ENCODE data around the gene PET100. TPM values are rescaled to one million over a fixed set of nuclear protein-coding genes. Genes with fewer than 3 reads are reported as not detected.
"Not testable (repeated sequence)": the region's sequence is repeated elsewhere in the genome, so short reads cannot be mapped to it uniquely, and the experiment has no call there.

PET100 gene
- total RNA-seq, 1 experiment from 2014 or later: 42.7 TPM

DNA sequence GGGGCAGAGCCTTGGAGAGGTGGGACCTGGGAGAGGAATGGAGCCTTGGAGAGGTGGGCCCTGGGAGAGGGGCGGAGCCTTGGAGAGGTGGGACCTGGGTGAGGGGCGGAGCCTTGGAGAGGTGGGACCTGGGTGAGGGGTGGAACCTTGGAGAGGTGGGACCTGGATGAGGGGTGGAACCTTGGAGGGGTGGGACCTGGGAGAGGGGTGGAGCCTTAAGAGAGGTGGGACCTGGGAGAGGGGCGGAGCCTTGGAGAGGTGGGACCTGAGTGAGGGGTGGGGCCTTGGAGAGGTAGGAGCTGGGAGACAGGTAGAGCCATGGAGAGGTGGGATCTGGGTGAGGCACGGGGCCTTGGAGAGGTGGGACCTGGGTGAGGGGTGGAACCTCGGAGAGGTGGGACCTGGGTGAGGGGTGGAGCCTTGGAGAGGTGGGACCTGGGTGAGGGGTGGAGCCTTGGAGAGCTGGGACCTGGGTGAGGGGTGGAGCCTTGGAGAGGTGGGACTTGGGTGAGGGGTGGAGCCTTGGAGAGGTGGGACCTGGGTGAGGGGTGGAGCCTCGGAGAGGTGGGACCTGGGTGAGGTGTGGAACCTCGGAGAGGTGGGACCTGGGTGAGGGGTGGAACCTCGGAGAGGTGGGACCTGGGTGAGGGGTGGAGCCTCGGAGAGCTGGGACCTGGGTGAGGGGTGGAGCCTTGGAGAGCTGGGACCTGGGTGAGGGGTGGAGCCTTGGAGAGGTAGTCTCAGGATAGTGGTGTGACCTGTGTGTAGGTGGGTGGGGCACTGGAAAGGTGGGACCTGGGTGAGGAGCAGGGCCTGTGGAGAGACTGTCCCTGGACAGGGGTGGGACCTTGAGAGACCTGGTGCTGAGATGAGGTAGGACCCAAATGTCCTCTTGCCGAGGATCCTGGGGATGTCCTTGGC lies 14.3 kb downstream of the PET100 start:
- peak; percentile 44 for DNase-seq (ENCODE audit: low read depth)
- in situ Hi-C loops (cut with HindIII; ENCODE audit: low pct_unique_long_range_greater_than_20kb, low sequenced_read_pairs): not testable (repeated sequence)

DNA sequence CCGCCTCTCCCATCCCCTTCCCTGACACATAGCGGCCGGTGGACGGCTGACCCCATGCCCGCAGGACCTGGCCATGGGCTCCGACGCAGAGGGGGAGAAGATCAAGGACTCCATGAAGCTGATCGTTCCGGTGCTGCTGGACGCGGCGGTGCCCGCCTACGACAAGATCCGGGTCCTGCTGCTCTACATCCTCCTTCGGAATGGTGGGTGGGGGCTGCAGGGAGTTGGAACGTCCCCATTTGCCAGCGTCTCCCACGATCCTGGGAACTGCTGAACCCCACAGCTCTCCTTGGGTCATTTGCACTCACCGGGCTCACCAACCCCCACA lies 14.9 kb downstream of the PET100 start:
- DNase-seq (ENCODE audit: low read depth): no peak
- in situ Hi-C loops (cut with HindIII; ENCODE audit: low pct_unique_long_range_greater_than_20kb, low sequenced_read_pairs): no loop called here

DNA sequence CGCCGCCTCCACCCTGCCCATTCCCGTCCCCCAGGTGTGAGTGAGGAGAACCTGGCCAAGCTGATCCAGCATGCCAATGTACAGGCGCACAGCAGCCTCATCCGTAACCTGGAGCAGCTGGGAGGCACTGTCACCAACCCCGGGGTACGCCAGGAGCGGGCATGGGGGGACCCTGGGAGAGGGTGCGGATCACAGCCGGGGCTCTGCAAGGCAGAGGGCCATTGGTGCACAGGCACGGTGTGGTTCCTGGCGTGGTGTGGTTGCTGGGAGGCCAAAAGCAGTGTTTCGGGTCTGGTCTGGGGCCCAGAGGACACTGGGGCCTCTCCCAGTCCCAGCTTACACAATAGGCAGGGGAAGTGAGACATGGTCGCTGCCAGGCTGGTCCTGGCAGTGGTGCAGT lies 15.6 kb downstream of the PET100 start:
- no peak for DNase-seq (ENCODE audit: low read depth)
- in situ Hi-C loops (cut with HindIII; ENCODE audit: low pct_unique_long_range_greater_than_20kb, low sequenced_read_pairs): no loop called here

DNA sequence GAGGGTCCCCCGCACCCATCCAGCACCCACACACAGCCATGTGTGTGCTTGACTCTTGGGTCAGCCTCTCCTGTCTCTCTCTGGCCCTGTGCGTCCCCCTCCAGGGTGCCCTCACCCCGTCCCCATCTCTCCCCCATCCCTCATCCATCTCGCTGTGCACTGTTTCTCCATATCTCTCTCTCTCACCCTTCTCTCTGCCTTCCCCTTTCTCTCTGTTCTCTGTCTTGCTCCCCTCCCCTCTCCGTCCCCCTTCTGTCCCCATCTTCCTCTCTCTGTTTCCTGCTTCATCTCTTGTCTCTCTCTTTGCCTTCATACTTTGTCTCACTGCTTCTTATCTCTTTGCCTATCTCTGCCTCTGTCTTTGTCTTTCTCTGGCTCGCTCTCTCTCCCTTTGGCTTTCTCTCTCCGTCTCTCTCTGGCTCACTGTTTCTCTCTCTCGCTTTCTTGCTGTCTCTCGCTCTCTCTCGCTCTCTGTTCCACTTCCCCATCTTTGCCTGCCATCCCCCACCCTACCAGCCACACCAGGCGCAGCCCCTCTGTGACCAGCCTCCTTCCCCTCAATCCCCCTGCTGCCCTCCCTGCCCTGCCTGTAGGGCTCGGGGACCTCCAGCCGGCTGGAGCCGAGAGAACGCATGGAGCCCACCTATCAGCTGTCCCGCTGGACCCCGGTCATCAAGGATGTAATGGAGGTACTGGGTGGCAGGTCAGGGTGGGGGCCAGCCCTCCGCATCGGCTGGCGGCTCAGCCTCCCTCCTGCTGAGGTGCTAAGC lies 16.2 kb downstream of the PET100 start:
- no peak for DNase-seq (ENCODE audit: low read depth)
- in situ Hi-C loops (cut with HindIII; ENCODE audit: low pct_unique_long_range_greater_than_20kb, low sequenced_read_pairs): no loop called here

DNA sequence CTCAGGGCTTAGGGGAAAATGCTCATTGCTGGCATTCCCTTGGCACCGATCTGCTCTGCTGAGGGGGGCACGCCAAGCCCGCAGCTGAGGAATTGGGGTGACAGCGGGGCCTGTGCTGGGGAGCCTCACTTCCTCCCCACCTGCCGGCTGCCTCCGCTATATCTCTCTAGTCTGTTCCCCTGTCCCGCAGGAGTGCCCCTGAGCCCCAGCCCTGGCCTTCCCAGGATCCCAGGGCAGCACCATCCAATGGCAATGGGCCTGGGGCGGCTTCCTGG lies 16.8 kb downstream of the PET100 start:
- no peak for DNase-seq (ENCODE audit: low read depth)
- in situ Hi-C loops (cut with HindIII; ENCODE audit: low pct_unique_long_range_greater_than_20kb, low sequenced_read_pairs): no loop called here

DNA sequence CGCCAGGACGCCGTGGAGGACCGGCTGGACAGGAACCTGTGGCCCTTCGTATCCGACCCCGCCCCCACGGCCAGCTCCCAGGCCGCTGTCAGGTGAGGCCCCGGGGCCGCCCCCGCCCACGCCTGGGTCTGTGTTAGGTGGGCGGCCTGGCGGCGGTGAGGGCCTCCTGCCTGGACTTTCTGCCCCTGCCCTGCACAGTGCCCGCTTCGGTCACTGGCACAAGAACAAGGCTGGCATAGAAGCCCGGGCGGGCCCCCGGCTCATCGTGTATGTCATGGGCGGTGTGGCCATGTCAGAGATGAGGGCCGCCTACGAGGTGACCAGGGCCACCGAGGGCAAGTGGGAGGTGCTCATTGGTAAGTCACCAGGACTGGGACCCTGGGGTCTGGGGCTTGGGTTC lies 17.6 kb downstream of the PET100 start:
- no peak for DNase-seq (ENCODE audit: low read depth)
- in situ Hi-C loops (cut with HindIII; ENCODE audit: low pct_unique_long_range_greater_than_20kb, low sequenced_read_pairs): no loop called here

DNA sequence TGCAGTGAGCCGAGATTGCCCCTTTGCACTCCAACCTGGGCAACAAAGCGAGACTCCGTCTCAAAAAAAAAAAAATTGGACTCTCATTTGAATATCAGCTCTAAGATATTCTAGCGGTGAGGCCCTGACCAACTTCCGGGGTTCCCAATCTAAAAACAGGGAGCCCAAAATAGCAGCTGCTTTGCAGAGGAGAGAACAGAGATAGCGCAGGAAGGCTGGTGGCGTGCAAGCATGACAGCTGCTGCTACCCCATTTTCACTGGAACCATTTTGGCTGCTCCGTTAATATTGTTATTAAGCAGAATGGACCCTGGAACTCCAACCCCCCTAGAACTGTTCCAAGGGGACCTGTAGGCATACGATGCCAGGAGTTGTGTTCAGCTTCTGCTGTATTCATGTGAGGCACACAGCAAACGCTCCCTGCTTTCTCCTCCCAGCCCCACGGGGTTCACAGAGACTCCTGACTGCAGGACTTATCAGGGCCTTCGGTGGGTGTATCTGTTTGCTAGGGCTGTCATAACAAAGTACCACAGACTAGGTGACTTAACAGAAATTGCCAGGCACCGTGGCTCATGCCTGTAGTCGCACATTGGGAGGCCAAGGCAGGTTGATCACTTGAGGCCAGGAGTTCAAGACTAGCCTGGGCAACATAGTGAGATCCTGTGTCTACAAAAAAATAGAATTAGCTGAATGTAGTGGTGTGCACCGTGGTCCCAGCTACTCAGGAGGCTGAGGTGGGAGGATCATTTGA lies 18.8 kb downstream of the PET100 start:
- DNase-seq (ENCODE audit: low read depth): no peak
- in situ Hi-C loops (cut with HindIII; ENCODE audit: low pct_unique_long_range_greater_than_20kb, low sequenced_read_pairs): no loop called here

DNA sequence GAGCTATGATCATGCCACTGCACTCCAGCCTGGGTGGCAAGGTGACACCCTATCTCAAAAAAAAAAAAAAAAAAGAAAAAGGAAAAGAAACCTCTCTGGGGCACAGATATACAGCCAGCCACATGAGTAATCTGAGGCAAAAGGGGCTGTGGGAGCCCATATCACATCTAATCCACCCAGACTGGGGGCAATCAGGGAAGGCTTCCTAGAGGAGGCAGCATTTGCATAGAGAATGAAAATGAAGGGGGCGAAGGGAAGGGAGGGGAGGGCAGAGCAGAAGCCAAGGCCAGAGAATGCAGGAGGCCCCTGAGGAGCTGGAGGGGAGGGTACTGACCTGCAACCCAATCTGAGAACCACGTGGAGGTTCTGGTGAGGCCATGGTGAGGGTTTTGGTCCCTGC lies 20.6 kb downstream of the PET100 start:
- no peak for DNase-seq (ENCODE audit: low read depth)
- in situ Hi-C loops (cut with HindIII; ENCODE audit: low pct_unique_long_range_greater_than_20kb, low sequenced_read_pairs): no loop called here

DNA sequence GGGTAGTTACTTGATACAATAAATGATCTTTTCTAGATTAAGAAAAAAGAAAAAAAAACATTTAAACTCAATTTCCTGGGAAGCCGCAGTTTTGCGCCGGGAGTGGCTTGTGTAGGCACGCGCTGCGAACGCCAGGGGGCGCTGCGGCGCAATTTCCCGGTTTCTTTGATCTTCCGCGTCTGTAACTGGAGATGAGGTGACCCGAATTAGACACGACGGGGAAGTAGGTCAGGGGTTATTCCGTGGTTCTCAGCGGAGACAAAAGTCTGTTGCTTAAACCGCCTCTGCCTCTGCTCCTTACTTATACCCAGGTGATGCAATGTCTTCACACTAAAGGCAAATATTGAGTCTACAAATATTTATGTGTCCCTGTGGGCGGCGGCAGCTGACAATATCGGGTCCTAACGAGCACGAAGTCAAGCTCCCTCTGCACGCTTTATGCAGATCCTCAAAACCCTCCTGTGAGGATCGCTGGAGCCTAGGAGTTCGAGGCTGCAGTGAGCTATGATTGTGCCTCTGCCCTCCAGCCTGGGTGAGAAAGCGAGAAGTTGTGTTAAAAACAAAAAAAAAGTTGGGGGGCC lies 22.6 kb downstream of the PET100 start:
- in situ Hi-C loops (cut with HindIII; ENCODE audit: low pct_unique_long_range_greater_than_20kb, low sequenced_read_pairs): no loop called here
- DNase-seq (ENCODE audit: low read depth): peak; percentile 68

DNA sequence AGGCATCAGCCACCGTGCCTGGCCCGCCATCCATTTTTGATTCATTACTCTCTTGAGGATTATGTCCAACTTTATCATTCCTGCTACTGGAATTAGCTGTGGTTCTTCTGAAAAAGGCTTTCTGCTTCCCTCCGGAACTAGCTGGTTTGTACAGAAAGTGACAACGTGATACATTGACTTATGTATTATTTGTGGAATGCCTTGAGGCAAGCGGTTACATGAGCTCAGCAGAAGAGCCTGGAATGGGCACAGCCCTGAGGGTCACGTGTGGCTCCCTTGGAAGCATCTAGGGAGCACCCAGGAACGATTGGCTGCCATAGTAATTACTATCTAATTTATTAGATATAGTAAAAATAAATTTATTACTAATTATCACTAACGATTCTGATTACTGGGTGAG lies 24.8 kb downstream of the PET100 start:
- in situ Hi-C loops (cut with HindIII; ENCODE audit: low pct_unique_long_range_greater_than_20kb, low sequenced_read_pairs): no loop called here
- DNase-seq (ENCODE audit: low read depth): no peak

DNA sequence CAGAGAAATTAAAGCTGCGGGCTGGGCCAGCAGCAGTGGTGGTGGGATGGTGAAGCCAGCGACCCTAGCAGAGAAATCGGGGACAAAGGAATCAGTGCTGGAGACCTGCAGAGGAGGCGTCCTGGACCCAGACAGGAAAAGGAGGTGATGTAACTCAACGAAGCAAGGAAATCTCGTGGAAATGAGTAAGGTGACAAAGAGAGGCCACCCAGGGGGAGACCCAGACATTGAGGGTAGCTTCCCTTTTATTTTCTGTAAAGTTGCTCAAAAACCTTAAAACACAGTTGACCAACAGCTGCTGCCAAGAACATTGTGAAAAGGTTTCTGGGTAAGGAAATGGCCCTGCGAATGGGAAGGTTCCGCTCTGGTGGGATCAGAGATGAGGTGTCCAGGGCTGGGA lies 26.0 kb downstream of the PET100 start:
- DNase-seq (ENCODE audit: low read depth): no peak
- in situ Hi-C loops (cut with HindIII; ENCODE audit: low pct_unique_long_range_greater_than_20kb, low sequenced_read_pairs): no loop called here

DNA sequence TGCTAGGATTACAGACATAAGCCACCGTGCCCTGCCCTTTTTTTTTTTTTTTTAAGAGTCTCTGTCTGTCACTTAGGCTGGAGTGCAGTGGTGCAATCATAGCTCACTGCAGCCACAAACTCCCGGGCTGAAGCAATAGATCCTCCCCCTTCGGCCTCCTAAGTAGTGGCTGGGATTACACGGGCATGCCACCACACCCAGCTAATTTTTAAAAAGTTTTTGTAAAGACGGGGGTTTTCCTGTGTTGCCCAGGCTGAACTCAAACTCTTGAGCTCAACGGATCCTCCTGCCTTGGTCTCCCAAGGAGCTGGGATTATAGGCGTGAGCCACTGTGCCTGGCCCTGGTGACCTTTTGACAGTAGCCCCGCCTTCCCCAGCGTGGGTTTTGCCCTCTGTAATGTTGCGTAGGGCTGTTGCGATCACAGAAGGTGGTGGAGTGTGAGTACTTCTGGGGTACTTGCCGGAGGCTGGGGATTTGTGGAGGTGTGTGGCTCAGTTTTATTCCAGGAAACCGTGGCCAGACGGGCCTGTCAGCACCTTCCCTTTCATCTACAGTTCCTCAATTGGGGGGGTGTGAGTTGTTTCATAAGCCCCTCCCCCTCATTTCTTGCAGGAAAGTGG lies 27.6 kb downstream of the PET100 start:
- in situ Hi-C loops (cut with HindIII; ENCODE audit: low pct_unique_long_range_greater_than_20kb, low sequenced_read_pairs): no loop called here
- no peak for DNase-seq (ENCODE audit: low read depth)

DNA sequence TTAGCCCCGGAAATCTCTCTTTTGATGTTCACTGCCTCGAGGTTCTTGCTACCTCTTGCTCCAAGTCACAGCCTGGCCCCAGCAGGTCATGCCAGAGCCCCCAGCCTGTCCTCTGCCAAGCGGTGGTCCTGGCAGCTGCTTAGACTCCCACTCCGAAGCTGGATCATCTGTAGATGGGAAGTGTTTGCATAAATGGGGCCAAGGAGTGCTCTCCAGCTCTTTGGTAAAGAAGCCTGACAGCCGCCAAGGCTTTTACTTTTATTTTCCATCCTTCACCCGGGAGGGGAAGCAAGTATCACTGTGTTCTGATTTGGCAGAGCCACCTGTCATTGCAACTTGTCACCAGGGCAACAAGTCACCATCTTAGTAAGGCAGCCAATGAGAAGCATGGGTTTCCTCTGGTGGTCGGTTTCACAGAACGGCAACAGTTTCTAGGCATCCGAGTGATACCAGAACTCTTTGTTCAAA lies 28.7 kb downstream of the PET100 start:
- in situ Hi-C loops (cut with HindIII; ENCODE audit: low pct_unique_long_range_greater_than_20kb, low sequenced_read_pairs): no loop called here
- no peak for DNase-seq (ENCODE audit: low read depth)

DNA sequence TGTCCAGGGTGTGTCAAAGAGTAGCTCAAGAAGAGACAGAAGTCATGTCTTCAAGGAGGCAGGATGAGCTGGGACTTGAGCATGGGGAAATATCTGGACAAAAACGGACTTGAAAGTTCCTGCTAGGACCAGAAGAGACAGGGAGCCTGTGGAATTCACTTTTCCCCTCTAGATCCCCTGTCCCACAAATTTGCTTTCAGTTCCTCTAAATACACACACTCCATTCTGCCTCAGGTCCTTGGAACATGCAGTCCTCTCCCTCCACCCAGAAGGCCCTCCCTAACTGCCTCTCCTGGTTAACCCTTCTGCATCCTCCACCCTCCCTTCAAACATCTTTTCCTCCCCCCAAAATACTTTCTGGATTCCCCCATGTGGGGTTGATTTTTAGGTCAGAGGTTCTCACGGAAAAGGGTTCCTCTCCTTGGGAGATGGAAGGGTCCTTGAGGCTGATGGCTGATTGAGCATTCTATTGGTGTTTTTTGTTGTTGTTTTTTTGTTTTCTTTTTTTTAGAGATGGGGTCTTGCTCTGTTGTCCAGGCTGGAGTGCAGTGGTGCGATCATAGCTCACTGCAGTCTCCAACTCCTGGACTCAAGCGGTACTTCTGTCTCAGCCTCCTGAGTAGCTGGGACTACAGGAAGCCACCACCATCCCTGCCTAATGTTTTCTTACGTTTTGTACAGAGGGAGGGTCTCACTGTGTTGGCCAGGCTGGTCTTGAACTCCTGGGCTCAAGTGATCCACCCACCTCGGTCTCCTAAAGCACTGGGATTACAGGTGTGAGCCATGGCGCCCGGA lies 32.3 kb downstream of the PET100 start:
- in situ Hi-C loops (cut with HindIII; ENCODE audit: low pct_unique_long_range_greater_than_20kb, low sequenced_read_pairs): no loop called here
- no peak for DNase-seq (ENCODE audit: low read depth)

DNA sequence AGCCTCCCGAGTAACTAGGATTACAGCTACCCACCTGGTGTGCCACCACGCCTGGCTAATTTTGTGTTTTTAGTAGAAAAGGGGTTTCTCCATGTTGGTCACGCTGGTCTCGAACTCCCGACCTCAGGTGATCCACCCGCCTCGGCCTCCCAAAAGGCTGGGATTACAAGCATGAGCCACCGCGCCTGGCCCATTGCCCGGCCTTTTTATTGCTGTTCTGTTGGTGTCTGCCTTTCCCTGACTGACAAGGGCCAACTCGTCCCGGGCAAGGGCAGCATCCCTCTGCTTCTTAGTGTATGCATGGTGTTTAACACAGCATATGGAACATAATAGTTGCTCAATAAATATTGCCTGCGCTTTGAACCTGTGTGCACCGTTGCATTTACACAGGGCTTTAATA lies 33.1 kb downstream of the PET100 start:
- DNase-seq (ENCODE audit: low read depth): no peak
- in situ Hi-C loops (cut with HindIII; ENCODE audit: low pct_unique_long_range_greater_than_20kb, low sequenced_read_pairs): no loop called here

DNA sequence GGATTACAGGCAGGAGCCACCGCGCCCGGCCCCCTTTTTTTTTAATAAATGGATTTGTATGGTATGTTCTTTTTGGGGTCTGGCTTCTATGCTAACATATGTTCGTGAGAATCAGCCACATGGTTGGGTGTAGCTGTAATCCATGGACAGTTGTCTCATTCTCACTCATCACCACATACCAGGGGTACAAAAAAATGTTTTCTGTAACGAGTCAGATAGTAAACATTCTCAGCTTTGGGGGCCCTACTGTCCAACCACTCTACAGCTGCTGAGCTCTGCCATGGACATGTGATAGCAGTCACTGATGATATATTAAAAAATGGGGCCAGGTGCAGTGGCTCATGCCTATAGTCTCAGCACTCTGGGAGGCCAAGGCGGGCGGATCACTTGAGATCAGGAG lies 34.1 kb downstream of the PET100 start:
- no peak for DNase-seq (ENCODE audit: low read depth)
- in situ Hi-C loops (cut with HindIII; ENCODE audit: low pct_unique_long_range_greater_than_20kb, low sequenced_read_pairs): no loop called here

DNA sequence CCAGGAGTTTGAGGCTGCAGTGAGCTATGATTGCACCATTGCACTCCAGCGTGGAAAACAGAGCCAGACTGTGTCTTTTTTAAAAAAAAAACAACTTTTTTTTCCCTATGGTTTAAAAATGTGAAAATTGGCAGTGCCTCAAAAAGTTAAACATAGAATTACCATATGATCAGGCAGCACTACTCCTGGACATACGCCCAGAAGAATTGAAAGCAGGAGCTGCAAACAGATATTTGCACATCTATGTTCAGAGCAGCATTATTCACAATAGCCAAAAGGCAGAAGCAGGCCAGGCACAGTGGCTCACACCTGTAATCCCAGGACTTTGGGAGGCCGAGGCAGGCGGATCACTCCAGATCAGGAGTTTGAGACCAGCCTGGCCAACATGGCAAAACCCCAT lies 35.5 kb downstream of the PET100 start:
- no peak for DNase-seq (ENCODE audit: low read depth)
- in situ Hi-C loops (cut with HindIII; ENCODE audit: low pct_unique_long_range_greater_than_20kb, low sequenced_read_pairs): no loop called here

DNA sequence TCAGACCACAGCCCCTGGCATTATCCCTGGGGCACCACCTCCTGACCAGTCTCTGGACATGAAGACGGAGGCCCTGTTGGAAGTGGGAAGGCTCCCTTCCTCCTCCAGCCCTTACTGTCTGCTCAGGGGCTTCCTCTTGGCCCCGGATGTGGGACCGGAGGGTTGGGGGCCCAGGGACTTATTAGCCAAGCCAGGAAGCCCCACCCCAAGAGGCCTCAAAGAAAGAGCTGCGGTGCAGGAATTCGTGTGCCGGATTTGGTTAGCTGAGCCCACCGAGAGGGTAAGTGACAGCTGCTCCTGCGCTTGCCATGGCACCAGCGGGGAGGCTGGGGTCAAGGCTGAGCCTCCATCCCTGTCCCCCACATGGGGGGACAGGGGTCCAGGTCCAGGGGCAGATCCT lies 39.2 kb downstream of the PET100 start, which contains the start of gene RETN:
Gene RETN, plus strand, starts transcription at position 208 of the 400 bp plus-strand sequence. CDS start 278 bp downstream, outside the sequence.
- in situ Hi-C loops (cut with HindIII; ENCODE audit: low pct_unique_long_range_greater_than_20kb, low sequenced_read_pairs): no loop called here
- no peak for DNase-seq (ENCODE audit: low read depth)

Measured in Caki2 (cell line).